Measurements from ENCODE around the gene SHKBP1.
A peak's percentile ranks its signal among the peaks of the same experiment; 100 is the strongest.

The SHKBP1 gene

GRCh38 chr19:40529093-40529954 is 47.3 kb upstream of the SHKBP1 start:
- Histone ChIP-seq H3K9me3 (ENCODE audit: insufficient read depth, low read length) (no peaks in the 10 kb centered on the region), H3K9ac (ENCODE audit: low read length) (peak overlapping the region; percentile 61), H4K20me1 (ENCODE audit: insufficient read depth, low read length) (no peaks in the 10 kb centered on the region), H3K27ac (ENCODE audit: low read length) (no peak overlapping the region), H3K4me1 (ENCODE audit: low read length) (peaks cover 13% of the 10 kb centered on the region), H2AFZ (ENCODE audit: low read depth, low read length) (peak overlapping the region; percentile 91), H3K4me2 (ENCODE audit: low read length) (peak overlapping the region; percentile 83), H3K36me3 (replicated peaks; ENCODE audit: low read depth, low read length) (no peaks in the 10 kb centered on the region), H3K4me3 (ENCODE audit: low read length) (peak overlapping the region; percentile 78), H3K27me3 (ENCODE audit: low read depth, low read length) (0 out of 2 replicates have a peak, but pooled peaks cover 4% of the 10 kb centered on the region), H3K79me2 (ENCODE audit: low read length) (no peaks in the 10 kb centered on the region)
- peak; percentile 92 for TF ChIP-seq CTCF (IDR thresholded peaks at IDR 0.05; ENCODE audit: low read depth, low read length)
- no peak for TF ChIP-seq EZH2phosphoT487 (IDR thresholded peaks at IDR 0.05; ENCODE audit: low read depth)

- H3K4me1 ChIP-seq (ENCODE audit: low read length) = peaks cover 13% of the 10 kb centered on the region
- H3K9me3 ChIP-seq (ENCODE audit: insufficient read depth, low read length) = no peaks in the 10 kb centered on the region
- peak overlapping the region; percentile 61; the same call in 1 of the 2 replicates for H3K9ac ChIP-seq (ENCODE audit: low read length)
- no peaks in the 10 kb centered on the region for H3K79me2 ChIP-seq (ENCODE audit: low read length)
- no peak overlapping the region for H3K27ac ChIP-seq (ENCODE audit: low read length)
- H2AFZ ChIP-seq (ENCODE audit: low read depth, low read length) = peak overlapping the region; percentile 3; the same call in 1 of the 2 replicates
- peak; percentile 40; the same call in 1 of the 2 replicates for TF ChIP-seq CTCF (IDR thresholded peaks at IDR 0.05; ENCODE audit: low read depth, low read length)
- TF ChIP-seq EZH2phosphoT487 (IDR thresholded peaks at IDR 0.05; ENCODE audit: low read depth) = no peak
- 0 out of 2 replicates have a peak, but pooled peaks cover 4% of the 10 kb centered on the region for H3K27me3 ChIP-seq (ENCODE audit: low read depth, low read length)
- peak overlapping the region; percentile 78 for H3K4me3 ChIP-seq (ENCODE audit: low read length)
- no peaks in the 10 kb centered on the region for H4K20me1 ChIP-seq (ENCODE audit: insufficient read depth, low read length)
- H3K36me3 ChIP-seq (replicated peaks; ENCODE audit: low read depth, low read length) = no peaks in the 10 kb centered on the region
- peak overlapping the region; percentile 83 for H3K4me2 ChIP-seq (ENCODE audit: low read length)
Measured at GRCh38 chr19:40530091-40530901, 46.4 kb upstream of the SHKBP1 start.

- Histone ChIP-seq H3K9ac (ENCODE audit: low read length) (no peak overlapping the region), H3K27me3 (ENCODE audit: low read depth, low read length) (no peaks in the 10 kb centered on the region), H3K79me2 (ENCODE audit: low read length) (no peaks in the 10 kb centered on the region), H3K36me3 (replicated peaks; ENCODE audit: low read depth, low read length) (no peaks in the 10 kb centered on the region), H2AFZ (ENCODE audit: low read depth, low read length) (no peak overlapping the region), H3K4me1 (ENCODE audit: low read length) (peaks cover 13% of the 10 kb centered on the region), H3K9me3 (ENCODE audit: insufficient read depth, low read length) (no peaks in the 10 kb centered on the region), H3K4me3 (ENCODE audit: low read length) (no peak overlapping the region), H3K4me2 (ENCODE audit: low read length) (no peak overlapping the region), H3K27ac (ENCODE audit: low read length) (no peak overlapping the region), H4K20me1 (ENCODE audit: insufficient read depth, low read length) (no peaks in the 10 kb centered on the region)
- TF ChIP-seq EZH2phosphoT487 (IDR thresholded peaks at IDR 0.05; ENCODE audit: low read depth) (no peak), CTCF (IDR thresholded peaks at IDR 0.05; ENCODE audit: low read depth, low read length) (peak; percentile 26)
Measured at GRCh38 chr19:40533508-40533907, 43.2 kb upstream of the SHKBP1 start.

GRCh38 chr19:40534148-40534547 is 42.5 kb upstream of the SHKBP1 start:
- Histone ChIP-seq H3K9me3 (ENCODE audit: insufficient read depth, low read length) (no peaks in the 10 kb centered on the region), H3K4me2 (ENCODE audit: low read length) (no peak overlapping the region), H3K4me3 (ENCODE audit: low read length) (no peak overlapping the region), H4K20me1 (ENCODE audit: insufficient read depth, low read length) (no peaks in the 10 kb centered on the region), H3K27me3 (ENCODE audit: low read depth, low read length) (no peaks in the 10 kb centered on the region), H3K79me2 (ENCODE audit: low read length) (no peaks in the 10 kb centered on the region), H3K36me3 (replicated peaks; ENCODE audit: low read depth, low read length) (no peaks in the 10 kb centered on the region), H3K27ac (ENCODE audit: low read length) (no peak overlapping the region), H3K4me1 (ENCODE audit: low read length) (peaks cover 11% of the 10 kb centered on the region), H3K9ac (ENCODE audit: low read length) (no peak overlapping the region), H2AFZ (ENCODE audit: low read depth, low read length) (no peak overlapping the region)
- no peak for TF ChIP-seq CTCF (IDR thresholded peaks at IDR 0.05; ENCODE audit: low read depth, low read length)

Data from OCI-LY3 (cell line).